Naive thymus-derived CD8-positive, alpha-beta T cell (primary cell): ENCODE measurements around the gene AQP4. TPM values are rescaled to one million over a fixed set of nuclear protein-coding genes. Genes with fewer than 3 reads are reported as not detected.

ENCODE experiments used
- ATAC-seq, 2 donors: fragments of 150-1000 bp; cut with Tn5 transposase in 1 of 2; sonication (Bioruptor Pico), chemical (Tn5 transposase) in 1 of 2; 1 replicate in 1 of 2; 2 replicates in 1 of 2; pipeline ENCODE4 v1.10.0; 2021; ENCODE audit warnings: mild to moderate bottlenecking in 2 of 2, moderate library complexity in 2 of 2
- POLR2A ChIA-PET: fragments of 350-600 bp; sonication (Branson Sonifier 250); formaldehyde crosslinking; loops from one replicate; lab custom pipeline; 2021; ENCODE audit warnings: antibody characterized with exemption; lab: Charles Lee
- DNase-seq, 10 donors: peaks; one replicate each; pipeline versions ENCODE4 v3.0.0 to v3.0.0-alpha.2; 2020 to 2022
- H3K27ac Mint-ChIP-seq, 10 donors: one replicate each; pipeline ENCODE4 v1.8.0; 2020 to 2022; ENCODE audit warnings: mild to moderate bottlenecking in 10 of 10, mixed read lengths in 10 of 10, moderate library complexity in 4 of 10, inconsistent platforms in 1 of 10
- H3K27me3 Mint-ChIP-seq, 5 donors: one replicate each; pipeline ENCODE4 v1.8.0; 2021 to 2022; ENCODE audit warnings: mixed read lengths in 5 of 5
- H3K36me3 Mint-ChIP-seq, 3 donors: one replicate each; pipeline ENCODE4 v1.8.0; 2020 to 2022; ENCODE audit warnings: mixed read lengths in 3 of 3, mild to moderate bottlenecking in 2 of 3, inconsistent platforms in 1 of 3
- H3K4me1 Mint-ChIP-seq, 4 donors: one replicate each; pipeline ENCODE4 v1.8.0; 2021 to 2022; ENCODE audit warnings: mixed read lengths in 4 of 4
- H3K4me3 Mint-ChIP-seq, 10 donors: one replicate each; pipeline ENCODE4 v1.8.0; 2020 to 2022; ENCODE audit warnings: mild to moderate bottlenecking in 10 of 10, mixed read lengths in 10 of 10, moderate library complexity in 6 of 10, inconsistent platforms in 1 of 10
- H3K9me3 Mint-ChIP-seq, 9 donors: one replicate each; pipeline ENCODE4 v1.8.0; 2020 to 2022; ENCODE audit warnings: mixed read lengths in 9 of 9, mild to moderate bottlenecking in 3 of 9, inconsistent platforms in 1 of 9, moderate library complexity in 1 of 9
- polyA plus RNA-seq, 3 donors: library from polyadenylated mRNA; unstranded; fragments of 300-500 nt; fragmentation: Illumina TruSeq; gene quantifications; one replicate each; pipeline ENCODE4 v1.2.3, GENCODE V29; 2021
- total RNA-seq, 8 experiments: library from RNA in 2 of 8; stranded (reverse) in 2 of 8; gene quantifications; one replicate each; pipeline ENCODE4 v1.2.3 and lab custom pipeline; 2021 to 2026

The AQP4 gene
- total and polyA plus RNA-seq, 5 experiments from 2014 or later = not detected

DNA sequence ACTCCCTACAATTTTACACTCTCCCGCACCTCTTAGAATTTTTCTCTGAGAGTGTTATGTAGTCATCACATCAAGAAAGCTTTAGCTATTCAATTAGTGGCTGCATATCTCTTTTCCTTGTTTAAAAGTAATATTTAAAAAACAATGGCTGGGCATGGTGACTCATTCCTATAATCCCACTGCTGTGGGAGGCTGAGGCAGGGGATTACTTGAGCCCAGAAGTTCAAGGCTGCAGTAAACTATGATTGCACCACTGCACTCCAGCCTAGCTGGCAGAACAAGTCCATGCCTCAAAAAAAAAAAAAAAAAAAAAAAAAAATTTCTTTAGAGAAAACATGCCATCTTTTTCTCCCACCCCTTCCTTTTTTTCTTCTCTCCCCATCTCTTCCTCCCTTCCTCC, 44.3 kb downstream of the AQP4 start:
- ATAC-seq = no peak
- Mint-ChIP-seq H3K9me3 (peaks cover 8 to 36% (median 23%) of the 10 kb centered on the region in 9 donors), H3K4me3 (no peak overlapping the region), H3K36me3 (peaks cover 0 to 19% (median 2%) of the 10 kb centered on the region in 3 donors), H3K27me3 (peaks cover under 1 to 8% (median 2%) of the 10 kb centered on the region in 5 donors), H3K4me1 (no peaks in the 10 kb centered on the region), H3K27ac (no peak overlapping the region)
- DNase-seq = no peak
- POLR2A ChIA-PET = no interaction called here

DNA sequence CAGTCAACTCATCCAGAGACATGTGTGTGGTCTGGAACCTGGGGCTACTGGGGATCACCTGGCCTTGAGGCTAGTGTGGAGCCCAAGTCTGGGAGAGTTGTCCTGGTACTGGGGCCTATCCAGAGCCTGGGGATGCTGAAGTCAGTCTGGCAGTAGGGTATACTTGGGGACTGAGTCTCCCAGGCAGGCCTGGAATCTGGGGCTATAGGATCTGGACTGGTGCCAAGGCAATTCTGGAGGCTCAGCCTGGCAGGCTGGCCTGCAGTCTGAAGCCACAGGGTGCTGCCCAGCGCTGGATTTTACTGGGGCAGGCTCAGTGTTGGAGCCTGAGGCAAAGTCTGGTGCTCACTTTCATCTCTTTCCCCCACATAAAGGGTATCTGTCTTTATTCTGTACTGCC, 46.5 kb downstream of the AQP4 start:
- Mint-ChIP-seq H3K27ac (no peak overlapping the region), H3K4me1 (no peaks in the 10 kb centered on the region), H3K27me3 (peaks cover 0 to 2% (median 0%) of the 10 kb centered on the region in 5 donors), H3K36me3 (peaks cover 0 to 19% (median 0%) of the 10 kb centered on the region in 3 donors), H3K4me3 (no peak overlapping the region), H3K9me3 (peaks cover 8 to 43% (median 23%) of the 10 kb centered on the region in 9 donors)
- ATAC-seq = no peak
- DNase-seq = no peak
- POLR2A ChIA-PET = no interaction called here

DNA sequence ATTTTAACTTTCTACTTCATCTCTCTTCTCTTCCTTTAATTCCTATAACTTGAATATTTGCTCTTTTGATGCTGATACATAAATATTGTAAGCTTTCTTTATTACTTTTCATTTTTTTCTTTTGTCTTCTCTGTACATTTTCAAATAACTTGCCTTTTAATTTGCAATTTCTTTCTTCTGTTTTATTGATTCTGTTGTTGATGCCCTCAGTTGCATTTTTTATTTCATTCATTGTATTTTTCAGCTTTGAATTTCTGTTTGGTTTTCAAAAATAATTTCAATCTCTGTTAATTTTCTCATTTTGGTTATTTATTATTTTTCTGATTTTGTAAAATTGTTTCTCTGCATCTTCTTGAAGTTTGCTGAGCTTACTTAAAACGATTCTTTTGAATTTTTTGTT, 47.0 kb downstream of the AQP4 start:
- Mint-ChIP-seq H3K27ac (no peak overlapping the region), H3K9me3 (peaks cover 8 to 43% (median 23%) of the 10 kb centered on the region in 9 donors), H3K4me1 (no peaks in the 10 kb centered on the region), H3K36me3 (peaks cover 0 to 19% (median 0%) of the 10 kb centered on the region in 3 donors), H3K27me3 (peaks cover 0 to 2% (median 0%) of the 10 kb centered on the region in 5 donors), H3K4me3 (no peak overlapping the region)
- ATAC-seq = no peak
- POLR2A ChIA-PET = no interaction called here
- no peak for DNase-seq

DNA sequence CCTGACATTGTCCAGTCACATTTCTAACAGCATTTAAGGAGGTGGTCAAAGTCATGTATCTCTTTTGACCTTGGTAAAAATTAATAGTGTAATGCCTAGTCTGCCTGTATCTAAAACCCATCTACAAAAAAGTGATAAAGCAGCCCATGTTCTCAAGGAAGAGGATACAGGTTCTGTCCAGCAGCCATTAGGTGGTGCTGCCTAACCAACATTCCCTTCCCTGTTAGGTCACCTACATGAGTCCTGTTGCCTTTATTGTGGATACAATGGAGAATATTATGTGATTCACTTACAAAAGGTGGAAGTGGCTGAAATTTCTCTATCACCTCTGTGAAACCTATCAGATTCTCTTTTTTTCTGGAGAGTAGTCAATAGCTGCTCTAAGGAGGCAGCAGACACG, 52.5 kb downstream of the AQP4 start:
- no peak for ATAC-seq
- Mint-ChIP-seq H3K27ac (no peak overlapping the region), H3K4me3 (no peak overlapping the region), H3K36me3 (peaks cover 0 to 10% (median 0%) of the 10 kb centered on the region in 3 donors), H3K4me1 (no peaks in the 10 kb centered on the region), H3K27me3 (peaks cover 0 to 6% (median 2%) of the 10 kb centered on the region in 5 donors), H3K9me3 (peaks cover 7 to 47% (median 16%) of the 10 kb centered on the region in 9 donors)
- DNase-seq = no peak
- POLR2A ChIA-PET = no interaction called here

DNA sequence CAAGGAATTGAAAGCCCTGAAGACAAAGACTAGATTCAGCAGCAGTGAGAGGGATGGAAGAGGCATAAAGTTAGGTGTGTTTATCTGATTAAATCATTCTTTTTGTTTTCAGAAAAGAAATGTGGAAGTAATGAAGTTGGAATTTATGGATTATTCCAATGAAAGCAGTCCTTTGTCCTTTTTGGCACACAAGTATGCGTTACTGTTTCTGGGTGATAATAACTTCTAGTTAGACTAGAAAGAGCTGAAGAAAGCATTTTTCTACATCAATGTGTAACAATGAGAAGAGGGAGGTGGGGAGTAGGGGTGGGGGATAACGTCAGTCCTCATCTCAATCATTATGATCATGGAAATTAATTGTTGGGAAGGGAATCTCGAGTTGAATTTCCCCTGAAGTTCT, 53.0 kb downstream of the AQP4 start:
- Mint-ChIP-seq H3K4me3 (no peak overlapping the region), H3K9me3 (peaks cover 1 to 41% (median 12%) of the 10 kb centered on the region in 9 donors), H3K27me3 (peaks cover 0 to 6% (median 2%) of the 10 kb centered on the region in 5 donors), H3K4me1 (no peaks in the 10 kb centered on the region), H3K36me3 (peaks cover 0 to 6% (median 0%) of the 10 kb centered on the region in 3 donors), H3K27ac (no peak overlapping the region)
- ATAC-seq = no peak
- DNase-seq = no peak
- POLR2A ChIA-PET = no interaction called here

DNA sequence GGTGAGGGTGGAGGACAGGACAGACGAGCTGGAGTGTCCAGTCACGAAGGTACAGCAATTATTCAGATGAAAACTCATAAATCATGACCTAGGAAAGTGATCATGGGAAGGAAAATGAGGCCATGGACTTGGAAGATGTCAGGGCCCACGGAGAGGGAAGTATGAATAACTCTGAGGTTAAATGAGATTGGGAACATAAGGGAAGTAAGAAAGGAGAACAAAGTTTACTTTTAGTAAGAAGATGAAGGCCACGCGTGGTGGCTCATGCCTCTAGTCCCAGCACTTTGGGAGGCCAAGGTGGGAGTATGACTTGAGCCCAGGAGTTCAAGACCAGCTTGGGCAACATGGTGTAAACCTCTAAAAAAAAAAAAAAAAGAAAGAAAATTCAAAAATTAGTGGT, 56.2 kb downstream of the AQP4 start:
- peaks cover 0 to 33% (median 9%) of the 10 kb centered on the region in 9 donors for H3K9me3 Mint-ChIP-seq
- peaks cover 0 to 6% (median 2%) of the 10 kb centered on the region in 5 donors for H3K27me3 Mint-ChIP-seq
- no peak for ATAC-seq

DNA sequence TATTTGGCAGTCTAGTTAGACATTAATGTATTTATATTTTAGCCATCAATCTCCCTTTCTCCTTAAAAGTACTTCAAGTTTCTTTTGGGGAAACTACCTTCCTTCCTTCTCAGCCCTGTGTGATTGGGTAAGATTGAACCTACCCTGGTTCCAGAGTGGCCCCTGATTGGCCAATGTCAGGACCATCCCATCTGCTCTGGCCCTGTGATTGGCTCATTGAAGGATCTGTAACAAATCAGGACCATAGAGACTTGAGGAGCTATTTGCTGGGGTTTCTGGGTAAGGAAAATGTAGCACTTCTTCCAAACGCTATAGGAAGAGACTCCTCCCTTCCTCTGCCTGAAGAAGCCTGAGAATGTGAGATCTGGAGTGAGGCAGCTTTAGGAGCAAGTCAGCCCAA, 59.3 kb downstream of the AQP4 start:
- DNase-seq = no peak
- Mint-ChIP-seq H3K27me3 (peaks cover 0 to 6% (median 2%) of the 10 kb centered on the region in 5 donors), H3K4me1 (no peaks in the 10 kb centered on the region), H3K4me3 (no peak overlapping the region), H3K27ac (no peak overlapping the region), H3K36me3 (no peaks in the 10 kb centered on the region), H3K9me3 (peaks cover 0 to 20% (median 5%) of the 10 kb centered on the region in 9 donors)
- POLR2A ChIA-PET = no interaction called here
- ATAC-seq = no peak

More for the DNA sequence above, 56.2 kb downstream of the AQP4 start:
- Mint-ChIP-seq H3K4me3 (no peak overlapping the region), H3K36me3 (no peaks in the 10 kb centered on the region), H3K4me1 (no peaks in the 10 kb centered on the region), H3K27ac (peak overlapping the region in 1 of 10 donors; percentile 1)
- POLR2A ChIA-PET = no interaction called here
- DNase-seq = no peak

DNA sequence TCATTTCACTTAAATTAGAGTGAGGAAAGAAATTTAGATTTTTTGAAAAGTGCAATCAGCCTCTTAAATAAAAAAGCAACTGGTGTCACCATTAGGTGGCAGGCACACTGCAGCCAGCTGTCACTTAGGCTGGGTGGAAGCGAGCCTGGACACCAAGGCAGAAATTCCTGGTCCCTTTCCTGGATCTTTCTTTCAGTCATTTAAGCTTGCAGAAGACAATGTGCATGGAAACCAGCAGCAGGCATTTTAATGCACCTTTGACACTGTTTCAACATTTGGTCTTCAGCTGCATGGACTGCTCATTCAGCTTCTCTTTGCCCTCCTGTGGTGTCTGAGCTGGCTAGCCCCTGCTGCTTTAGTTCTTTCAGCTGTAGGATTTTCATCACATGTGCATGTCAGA, 61.0 kb downstream of the AQP4 start:
- H3K9me3 Mint-ChIP-seq = peaks cover 0 to 13% (median 7%) of the 10 kb centered on the region in 9 donors
- peaks cover 0 to 6% (median 0%) of the 10 kb centered on the region in 5 donors for H3K27me3 Mint-ChIP-seq
- no peaks in the 10 kb centered on the region for H3K36me3 Mint-ChIP-seq
- DNase-seq (no peak), ATAC-seq (no peak)
- POLR2A ChIA-PET = no interaction called here
- no peak overlapping the region for H3K4me3 Mint-ChIP-seq
- no peak overlapping the region for H3K27ac Mint-ChIP-seq
- H3K4me1 Mint-ChIP-seq = no peaks in the 10 kb centered on the region

DNA sequence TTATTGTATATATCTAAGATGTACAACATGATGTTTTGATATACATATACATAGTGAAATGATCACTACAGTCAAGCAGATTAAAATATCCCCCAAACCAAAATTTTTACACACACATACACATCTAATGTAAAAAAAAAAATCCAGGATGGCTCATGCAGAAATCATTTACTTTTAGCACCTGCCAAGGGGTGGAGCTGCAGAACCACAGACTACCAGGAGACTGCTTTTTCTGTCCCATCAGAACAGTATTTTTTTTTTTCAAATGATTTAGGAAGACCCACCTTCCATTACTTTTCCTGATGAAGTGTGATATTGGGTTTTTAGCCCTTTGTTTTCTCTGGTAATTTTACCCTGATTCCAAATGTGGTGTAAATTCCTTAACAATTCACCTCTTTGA, 61.9 kb downstream of the AQP4 start:
- Mint-ChIP-seq H3K4me3 (no peak overlapping the region), H3K4me1 (no peaks in the 10 kb centered on the region), H3K36me3 (peaks cover 0 to 8% (median 0%) of the 10 kb centered on the region in 3 donors), H3K9me3 (peaks cover 0 to 18% (median 8%) of the 10 kb centered on the region in 9 donors), H3K27ac (no peak overlapping the region), H3K27me3 (peaks cover 0 to under 1% (median 0%) of the 10 kb centered on the region in 5 donors)
- DNase-seq (no peak), ATAC-seq (no peak)
- POLR2A ChIA-PET = no interaction called here

DNA sequence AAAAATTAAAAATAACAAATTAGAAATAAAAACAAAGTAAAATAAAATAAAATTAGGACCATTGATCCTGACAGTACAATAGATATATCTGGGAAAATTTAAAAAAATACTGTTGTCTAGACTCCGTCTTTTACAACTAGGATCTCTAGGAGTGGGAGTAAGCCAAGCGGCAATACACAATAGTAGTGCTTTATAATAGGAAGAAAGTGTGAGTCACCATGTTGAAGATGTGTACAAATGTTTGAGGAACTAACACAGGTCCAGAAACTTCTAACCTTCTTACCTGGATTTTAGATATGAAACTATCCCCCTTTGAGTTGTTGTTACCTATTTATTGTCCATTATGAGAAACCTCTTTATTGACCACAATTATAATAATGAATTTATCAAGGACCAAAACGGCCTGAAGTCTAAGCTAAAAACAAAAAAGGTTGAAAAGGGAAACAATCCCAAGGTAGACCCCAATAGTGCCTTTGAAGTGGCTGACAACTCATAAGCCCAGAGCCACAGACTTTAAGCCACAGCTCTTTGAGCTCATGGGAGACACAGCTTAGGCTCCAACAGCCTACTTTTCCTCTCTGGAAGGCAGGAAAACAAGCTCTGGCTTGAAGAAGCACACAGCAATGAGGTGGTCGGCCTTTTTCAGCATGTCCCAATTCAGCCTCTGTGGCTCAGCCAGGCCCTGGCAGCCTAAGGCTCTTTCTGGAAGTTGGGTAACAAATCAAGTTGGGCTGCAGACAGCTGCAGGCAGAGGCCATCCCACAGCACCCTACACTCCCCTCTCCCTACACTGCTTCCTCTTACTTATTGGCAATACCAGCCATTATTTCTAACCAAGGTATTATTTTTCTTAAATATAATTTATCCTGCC, 62.9 kb downstream of the AQP4 start:
- Mint-ChIP-seq H3K9me3 (peaks cover 7 to 29% (median 12%) of the 10 kb centered on the region in 9 donors), H3K4me1 (no peaks in the 10 kb centered on the region), H3K27me3 (no peaks in the 10 kb centered on the region), H3K36me3 (peaks cover 0 to 15% (median 0%) of the 10 kb centered on the region in 3 donors), H3K27ac (no peak overlapping the region), H3K4me3 (no peak overlapping the region)
- POLR2A ChIA-PET = no interaction called here
- DNase-seq (no peak), ATAC-seq (no peak)
